H1 (cell line): ENCODE data around the gene WDFY3. TPM values are rescaled to one million over a fixed set of nuclear protein-coding genes. Genes with fewer than 3 reads are reported as not detected.

Source experiments
- CTCF ChIA-PET: fragments of 300-600 bp; sonication (Branson Sonifier 250); formaldehyde crosslinking; loops from one replicate; lab custom pipeline; 2021; ENCODE audit not compliant: partially characterized antibody; lab: Charles Lee
- POLR2A ChIA-PET: fragments of 300-600 bp; sonication (Branson Sonifier 250); formaldehyde crosslinking; loops from one replicate; lab custom pipeline; 2021; ENCODE audit warnings: inconsistent platforms; ENCODE audit not compliant: partially characterized antibody; lab: Charles Lee
- DNase-seq, 2 experiments: peaks; one replicate each; pipeline versions ENCODE4 v3.0.0 to v3.0.0-alpha.2; 2010 to 2022; ENCODE audit warnings: low spot score in 2 of 2, low read depth in 1 of 2, mixed read lengths in 1 of 2
- FAIRE-seq: peaks from 2 replicates; lab custom pipeline; 2011; peaks lifted over from hg19 to GRCh38; lab: Jason Lieb, UNC
- H2AFZ ChIP-seq: 2 replicates; pipeline ENCODE4 v1.8.1; 2012; ENCODE audit warnings: low read length, inconsistent platforms
- H2AK5ac ChIP-seq: 2 replicates; pipeline ENCODE4 v1.6.1; 2013; ENCODE audit warnings: low read depth, low read length
- H2BK120ac ChIP-seq: replicated peaks from 2 replicates; pipeline ENCODE3; 2013; ENCODE audit warnings: low read depth, low read length, inconsistent platforms
- H2BK12ac ChIP-seq: 2 replicates; pipeline ENCODE4 v1.6.1; 2013; ENCODE audit warnings: low read depth, low read length
- H2BK15ac ChIP-seq: 2 replicates; pipeline ENCODE4 v1.6.1; 2013; ENCODE audit warnings: low read length
- H2BK20ac ChIP-seq: 2 replicates; pipeline ENCODE4 v1.6.1; 2013; ENCODE audit warnings: low read length
- H2BK5ac ChIP-seq: 2 replicates; pipeline ENCODE4 v1.6.1; 2013; ENCODE audit warnings: low read depth, low read length
- H3K14ac ChIP-seq: 2 replicates; pipeline ENCODE4 v1.6.1; 2013; ENCODE audit warnings: inconsistent platforms; ENCODE audit not compliant: insufficient read length
- H3K18ac ChIP-seq: 2 replicates; pipeline ENCODE4 v1.6.1; 2013; ENCODE audit warnings: low read length; ENCODE audit errors: extremely low read depth
- H3K23ac ChIP-seq: 2 replicates; pipeline ENCODE4 v1.6.1; 2013; ENCODE audit warnings: inconsistent platforms; ENCODE audit not compliant: insufficient read length
- H3K23me2 ChIP-seq: 2 replicates; pipeline ENCODE4 v1.6.1; 2013; ENCODE audit warnings: low read depth, low read length
- H3K27ac ChIP-seq: 2 replicates; pipeline ENCODE4 v1.6.1; 2011; ENCODE audit warnings: low read depth, low read length, inconsistent platforms
- H3K27me3 ChIP-seq, 4 experiments: replicated peaks in 1 of 4; 1 replicate in 1 of 4; 2 replicates in 3 of 4; pipeline versions ENCODE4 v1.6.1 to v1.8.1; 2011 to 2013; ENCODE audit warnings: low read length in 3 of 4, mild to moderate bottlenecking in 3 of 4, inconsistent platforms in 2 of 4, mixed read lengths in 2 of 4, moderate library complexity in 1 of 4; ENCODE audit not compliant: control insufficient read depth in 3 of 4, insufficient read depth in 3 of 4; ENCODE audit errors: extremely low read depth in 1 of 4
- H3K36me3 ChIP-seq, 4 experiments: 2 replicates each; pipeline versions ENCODE4 v1.6.1 to v1.8.1; 2011 to 2013; ENCODE audit warnings: mild to moderate bottlenecking in 4 of 4, low read length in 3 of 4, moderate library complexity in 2 of 4, control low read depth in 1 of 4, inconsistent platforms in 1 of 4; ENCODE audit not compliant: insufficient read depth in 4 of 4, control insufficient read depth in 2 of 4
- H3K4ac ChIP-seq: replicated peaks from 2 replicates; pipeline ENCODE3; 2013; ENCODE audit warnings: low read length, low read depth, mixed read lengths, inconsistent platforms; ENCODE audit not compliant: insufficient read length
- H3K4me1 ChIP-seq, 4 experiments: replicated peaks in 1 of 4; 1 replicate in 1 of 4; 2 replicates in 3 of 4; pipeline versions ENCODE4 v1.6.1 to v1.8.1; 2011 to 2013; ENCODE audit warnings: low read length in 3 of 4, inconsistent platforms in 2 of 4, mixed read lengths in 1 of 4; ENCODE audit not compliant: insufficient read depth in 4 of 4, control insufficient read depth in 3 of 4
- H3K4me2 ChIP-seq, 2 experiments: 2 replicates each; pipeline versions ENCODE4 v1.6.1 to v1.8.1; 2011 to 2013; ENCODE audit warnings: low read depth in 2 of 2, low read length in 2 of 2, control low read depth in 1 of 2, inconsistent platforms in 1 of 2, mild to moderate bottlenecking in 1 of 2; ENCODE audit not compliant: insufficient read depth in 1 of 2
- H3K4me3 ChIP-seq, 4 experiments: fragments of 200-600, 300-600 bp in 1 of 4; sonication (generic), shearing (Covaris generic), sonication (Bioruptor Twin) in 1 of 4; 2 replicates each; pipeline versions ENCODE4 v1.5.1 to v1.8.1; 2011 to 2016; ENCODE audit warnings: low read length in 4 of 4, low read depth in 3 of 4, control low read depth in 2 of 4, inconsistent platforms in 2 of 4, mild to moderate bottlenecking in 2 of 4, mixed read lengths in 1 of 4, moderate library complexity in 1 of 4; ENCODE audit not compliant: insufficient read depth in 2 of 4; ENCODE audit errors: extremely low read depth in 1 of 4
- H3K56ac ChIP-seq: replicated peaks from 2 replicates; pipeline ENCODE3; 2013; ENCODE audit warnings: low read depth, mild to moderate bottlenecking, mixed read lengths, low read length, inconsistent platforms; ENCODE audit not compliant: insufficient read length
- H3K79me1 ChIP-seq: 2 replicates; pipeline ENCODE4 v1.6.1; 2013; ENCODE audit warnings: low read depth, low read length, control low read depth
- H3K79me2 ChIP-seq, 2 experiments: 2 replicates each; pipeline versions ENCODE4 v1.6.1 to v1.8.1; 2012 to 2013; ENCODE audit warnings: low read length in 2 of 2, mild to moderate bottlenecking in 2 of 2, inconsistent platforms in 1 of 2; ENCODE audit not compliant: insufficient read depth in 2 of 2, control insufficient read depth in 1 of 2
- H3K9ac ChIP-seq, 4 experiments: replicated peaks in 1 of 4; 1 replicate in 1 of 4; 2 replicates in 3 of 4; pipeline versions ENCODE4 v1.6.1 to v1.8.1; 2011 to 2013; ENCODE audit warnings: low read depth in 3 of 4, low read length in 3 of 4, control low read depth in 2 of 4, mild to moderate bottlenecking in 2 of 4, moderate library complexity in 2 of 4, inconsistent platforms in 1 of 4; ENCODE audit errors: extremely low read depth in 1 of 4
- H3K9me3 ChIP-seq, 2 experiments: 2 replicates each; pipeline versions ENCODE4 v1.6.1 to v1.8.1; 2012 to 2013; ENCODE audit warnings: mild to moderate bottlenecking in 2 of 2, moderate library complexity in 2 of 2, control low read depth in 1 of 2, inconsistent platforms in 1 of 2, low read depth in 1 of 2, low read length in 1 of 2, mixed read lengths in 1 of 2; ENCODE audit not compliant: insufficient read depth in 2 of 2
- H4K20me1 ChIP-seq, 2 experiments: replicated peaks in 1 of 2; 2 replicates each; pipeline versions ENCODE3 to v1.8.1; 2011 to 2013; ENCODE audit warnings: inconsistent platforms in 2 of 2, low read length in 2 of 2, mild to moderate bottlenecking in 1 of 2; ENCODE audit not compliant: insufficient read depth in 2 of 2, control insufficient read depth in 1 of 2
- H4K5ac ChIP-seq: 2 replicates; pipeline ENCODE4 v1.6.1; 2013; ENCODE audit warnings: low read length, low read depth, mixed read lengths, inconsistent platforms; ENCODE audit not compliant: insufficient read length
- H4K8ac ChIP-seq: 2 replicates; pipeline ENCODE4 v1.8.0; 2013; ENCODE audit warnings: mild to moderate bottlenecking, moderate library complexity, low read length, inconsistent platforms; ENCODE audit not compliant: insufficient read depth; ENCODE audit errors: extremely low read depth
- H4K91ac ChIP-seq: replicated peaks from 2 replicates; pipeline ENCODE3; 2013; ENCODE audit warnings: low read length, mixed read lengths, inconsistent platforms; ENCODE audit not compliant: insufficient read length
- MAFK ChIP-seq: IDR thresholded peaks from 2 replicates; pipeline ENCODE4 v1.6.1; 2012; ENCODE audit warnings: low read depth, mild to moderate bottlenecking, improper control_type of control experiment, low read length
- RBBP5 ChIP-seq: IDR thresholded peaks from 2 replicates; pipeline ENCODE4 v1.7.1; 2012; ENCODE audit warnings: low read depth, mild to moderate bottlenecking, inconsistent platforms, low read length, moderate library complexity, borderline replicate concordance
- SRF ChIP-seq: IDR thresholded peaks from 2 replicates; pipeline ENCODE4 v1.6.1; 2011; ENCODE audit warnings: mild to moderate bottlenecking, low read depth, low read length, moderate library complexity
- TCF12 ChIP-seq: IDR thresholded peaks from 2 replicates; pipeline ENCODE4 v1.6.1; 2011; ENCODE audit warnings: low read depth, mild to moderate bottlenecking, low read length
- WGBS, 2 experiments: shearing (Covaris generic) in 1 of 2; methylation state at CpG; one replicate each; pipeline versions ENCODE4 v1.1.6 to v1.1.7; 2013 to 2015; ENCODE audit warnings: low lambda C conversion rate in 2 of 2, mixed read lengths in 2 of 2, inconsistent platforms in 1 of 2, low coverage in 1 of 2, missing lambda C conversion rate in 1 of 2; ENCODE audit not compliant: insufficient replicate concordance in 2 of 2, insufficient coverage in 1 of 2, insufficient read length in 1 of 2; ENCODE audit errors: extremely low coverage in 1 of 2, missing lambda C conversion rate in 1 of 2; 5-methylcytosine and 5-hydroxymethylcytosine counted together
- polyA plus RNA-seq, 7 experiments: library from polyadenylated mRNA; depleted of rRNA in 3 of 7; stranded (reverse) in 5 of 7; unstranded in 2 of 7; fragments of >200 nt in 5 of 7; fragments of 200-250 nt in 2 of 7; gene quantifications; 1 replicate in 5 of 7; 2 replicates in 1 of 7; 4 replicates in 1 of 7; pipeline versions ENCODE4 v1.2.1 to v1.2.3, GENCODE V29; 2011 to 2013; ENCODE audit warnings: missing spikeins in 2 of 7, mixed read lengths in 2 of 7
- total RNA-seq: library from RNA; stranded (reverse); fragmentation: NEBNext Ultra II Directional; extraction: Animal tissue kit (Norgen Biotek cat#: 25700); gene quantifications from 2 replicates; pipeline ENCODE4 v1.2.1, GENCODE V29; 2021

The WDFY3 gene
- total and polyA plus RNA-seq, 2 of the 8 experiments (the other 6 are each of a cell fraction or from before 2014, with no cell fraction given), result 25.6 to 62.4 TPM

DNA sequence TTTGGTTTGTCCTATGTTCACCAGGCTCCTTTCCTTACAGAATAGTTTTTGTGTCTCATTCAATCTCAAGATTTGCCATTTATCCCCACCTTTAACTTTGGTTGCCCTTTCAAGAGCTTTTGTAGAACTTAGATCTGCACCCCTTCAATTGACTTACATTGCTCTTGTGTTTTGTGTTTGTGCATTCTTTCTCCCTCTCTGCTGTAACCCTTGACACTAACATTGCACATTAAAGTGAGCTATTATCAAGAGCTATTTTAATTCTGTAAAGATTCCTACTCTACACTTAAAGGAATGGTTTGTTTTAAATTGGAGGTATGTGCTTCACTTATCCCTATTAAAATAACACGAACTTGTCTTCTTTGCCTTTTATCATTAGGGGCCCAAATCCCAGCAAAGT, 318.3 kb downstream of the WDFY3 start:
- H3K27ac ChIP-seq, result no peak overlapping the region
- H2BK20ac ChIP-seq, result no peak overlapping the region
- no peak for TF ChIP-seq MAFK
- TF ChIP-seq TCF12, result no peak
- no peak for TF ChIP-seq RBBP5
- no peak for TF ChIP-seq SRF
- no peak overlapping the region for H2BK5ac ChIP-seq
- no peak overlapping the region for H3K4me3 ChIP-seq
- no peaks in the 10 kb centered on the region for H3K27me3 ChIP-seq
- no peak overlapping the region for H2AK5ac ChIP-seq
- H3K4me1 ChIP-seq, result peaks cover 5 to 12% (median 6%) of the 10 kb centered on the region in 4 experiments; a peak in 6 of 7 replicates
- no peaks in the 10 kb centered on the region for H4K20me1 ChIP-seq
- no peak overlapping the region for H3K14ac ChIP-seq
- no peaks in the 10 kb centered on the region for H3K9me3 ChIP-seq
- H3K36me3 ChIP-seq, result peaks cover 0 to 21% (median 7%) of the 10 kb centered on the region in 4 experiments; a peak in 6 of 8 replicates
- no peak overlapping the region for H2BK15ac ChIP-seq
- H2AFZ ChIP-seq, result no peak overlapping the region
- H2BK120ac ChIP-seq, result no peak overlapping the region
- no peak overlapping the region for H3K23ac ChIP-seq
- H4K91ac ChIP-seq, result no peak overlapping the region
- WGBS, 2 experiments, result 71% methylated on average over 1 of the region's 1 CpG; no CpG with 5 or more reads in 1 of the 2 experiments
- ChIA-PET CTCF (interaction anchor here (1.7 kb wide), 1 partner anchor 119 kb away, joined by 4 read pairs; no protein-coding TSS in a partner anchor), POLR2A (no interaction called here)
- H3K79me2 ChIP-seq, result no peaks in the 10 kb centered on the region
- FAIRE-seq, result no peak
- no peak overlapping the region for H4K5ac ChIP-seq
- H3K56ac ChIP-seq, result no peak overlapping the region
- no peak overlapping the region for H2BK12ac ChIP-seq
- H3K9ac ChIP-seq, result no peak overlapping the region
- H3K18ac ChIP-seq, result no peak overlapping the region
- no peak overlapping the region for H4K8ac ChIP-seq
- H3K79me1 ChIP-seq, result no peaks in the 10 kb centered on the region; the same call in 1 of the 2 replicates
- peak overlapping the region; percentile 51 to 54; a peak in 2 of 4 replicates for H3K4me2 ChIP-seq
- no peak overlapping the region for H3K4ac ChIP-seq
- H3K23me2 ChIP-seq, result no peaks in the 10 kb centered on the region
- no peak for DNase-seq
